NT2/D1 (cell line): ENCODE results near the gene PLXNA4.

Source experiments
- DNase-seq: peaks from one replicate; pipeline ENCODE4 v3.0.0-alpha.2; 2011; ENCODE audit warnings: low read depth, low spot score
- H3K27me3 ChIP-seq: 2 replicates; pipeline ENCODE4 v1.6.0; 2011; ENCODE audit warnings: mild to moderate bottlenecking; ENCODE audit not compliant: insufficient read length, insufficient read depth
- H3K36me3 ChIP-seq: 2 replicates; pipeline ENCODE4 v1.6.1; 2011; ENCODE audit warnings: mild to moderate bottlenecking, low read length, mixed read lengths; ENCODE audit not compliant: insufficient read depth, insufficient read length
- H3K4me1 ChIP-seq: 2 replicates; pipeline ENCODE4 v1.5.1; 2011; ENCODE audit not compliant: insufficient read depth, insufficient read length
- H3K4me3 ChIP-seq: 2 replicates; pipeline ENCODE4 v1.5.1; 2011; ENCODE audit warnings: low read depth; ENCODE audit not compliant: insufficient read length
- H3K9ac ChIP-seq: 2 replicates; pipeline ENCODE4 v1.6.0; 2011; ENCODE audit warnings: low read depth; ENCODE audit not compliant: insufficient read length
- H3K9me3 ChIP-seq: 2 replicates; pipeline ENCODE4 v1.5.1; 2011; ENCODE audit warnings: mild to moderate bottlenecking, low read length; ENCODE audit not compliant: insufficient read depth
- SUZ12 ChIP-seq: IDR thresholded peaks from 2 replicates; pipeline ENCODE4 v1.6.1; 2011; ENCODE audit not compliant: insufficient read length, insufficient read depth; ENCODE audit errors: extremely low read depth
- YY1 ChIP-seq: IDR thresholded peaks from 2 replicates; pipeline ENCODE4 v1.6.1; 2011; ENCODE audit not compliant: insufficient read length, insufficient read depth
- ZNF274 ChIP-seq: IDR thresholded peaks from 2 replicates; pipeline ENCODE4 v1.6.1; 2011; ENCODE audit warnings: mild to moderate bottlenecking, low read depth, low read length

The PLXNA4 gene

GRCh38 chr7:132292803-132293202 is 283.5 kb downstream of the PLXNA4 start:
- no peak overlapping the region for H3K9ac ChIP-seq
- H3K4me1 ChIP-seq: peaks cover 3% of the 10 kb centered on the region
- TF ChIP-seq SUZ12: no peak
- no peak for TF ChIP-seq YY1
- no peak for TF ChIP-seq ZNF274
- no peaks in the 10 kb centered on the region for H3K36me3 ChIP-seq
- no peak for DNase-seq
- H3K9me3 ChIP-seq: no peaks in the 10 kb centered on the region
- H3K27me3 ChIP-seq: no peaks in the 10 kb centered on the region
- H3K4me3 ChIP-seq: no peak overlapping the region

GRCh38 chr7:132291481-132291880 is 284.8 kb downstream of the PLXNA4 start:
- H3K4me1 ChIP-seq: no peaks in the 10 kb centered on the region
- TF ChIP-seq SUZ12: no peak
- TF ChIP-seq YY1: no peak
- no peak for TF ChIP-seq ZNF274
- H3K9ac ChIP-seq: no peak overlapping the region
- no peaks in the 10 kb centered on the region for H3K9me3 ChIP-seq
- DNase-seq: no peak
- no peaks in the 10 kb centered on the region for H3K36me3 ChIP-seq
- no peaks in the 10 kb centered on the region for H3K27me3 ChIP-seq
- H3K4me3 ChIP-seq: no peak overlapping the region

GRCh38 chr7:132290021-132290420 is 286.2 kb downstream of the PLXNA4 start:
- Histone ChIP-seq H3K9ac (no peak overlapping the region), H3K4me1 (no peaks in the 10 kb centered on the region), H3K9me3 (no peaks in the 10 kb centered on the region), H3K4me3 (no peak overlapping the region), H3K27me3 (no peaks in the 10 kb centered on the region), H3K36me3 (no peaks in the 10 kb centered on the region)
- no peak for TF ChIP-seq ZNF274
- no peak for TF ChIP-seq YY1
- TF ChIP-seq SUZ12: no peak
- DNase-seq: no peak

GRCh38 chr7:132286836-132287235 is 289.4 kb downstream of the PLXNA4 start:
- Histone ChIP-seq H3K9ac (no peak overlapping the region), H3K4me1 (no peaks in the 10 kb centered on the region), H3K36me3 (no peaks in the 10 kb centered on the region), H3K9me3 (no peaks in the 10 kb centered on the region), H3K4me3 (no peak overlapping the region), H3K27me3 (no peaks in the 10 kb centered on the region)
- TF ChIP-seq SUZ12: no peak
- DNase-seq: no peak

GRCh38 chr7:132280335-132280734 is 295.9 kb downstream of the PLXNA4 start:
- no peaks in the 10 kb centered on the region for H3K36me3 ChIP-seq
- no peak overlapping the region for H3K4me3 ChIP-seq
- no peak overlapping the region for H3K9ac ChIP-seq

GRCh38 chr7:132279718-132280117 is 296.6 kb downstream of the PLXNA4 start:
- Histone ChIP-seq H3K36me3 (no peaks in the 10 kb centered on the region), H3K4me1 (peaks cover 4% of the 10 kb centered on the region), H3K9me3 (no peaks in the 10 kb centered on the region), H3K4me3 (no peak overlapping the region), H3K9ac (no peak overlapping the region), H3K27me3 (no peaks in the 10 kb centered on the region)
- no peak for DNase-seq
- TF ChIP-seq SUZ12: no peak
- no peak for TF ChIP-seq YY1
- TF ChIP-seq ZNF274: no peak

More at GRCh38 chr7:132280335-132280734, 295.9 kb downstream of the PLXNA4 start:
- no peak for TF ChIP-seq YY1
- no peak for TF ChIP-seq SUZ12
- TF ChIP-seq ZNF274: no peak
- Histone ChIP-seq H3K9me3 (no peaks in the 10 kb centered on the region), H3K27me3 (no peaks in the 10 kb centered on the region), H3K4me1 (peaks cover 4% of the 10 kb centered on the region)
- no peak for DNase-seq

- Histone ChIP-seq H3K9me3 (no peaks in the 10 kb centered on the region), H3K4me1 (peaks cover 4% of the 10 kb centered on the region), H3K27me3 (no peaks in the 10 kb centered on the region), H3K4me3 (no peak overlapping the region), H3K9ac (no peak overlapping the region), H3K36me3 (no peaks in the 10 kb centered on the region)
- no peak for DNase-seq
- TF ChIP-seq ZNF274 (no peak), SUZ12 (no peak), YY1 (no peak)
Measured at GRCh38 chr7:132276976-132277725, 299.1 kb downstream of the PLXNA4 start.

- peaks cover 4% of the 10 kb centered on the region for H3K4me1 ChIP-seq
- H3K27me3 ChIP-seq: no peaks in the 10 kb centered on the region
- no peak overlapping the region for H3K9ac ChIP-seq
- TF ChIP-seq SUZ12: no peak
- TF ChIP-seq ZNF274: no peak
- TF ChIP-seq YY1: no peak
- no peaks in the 10 kb centered on the region for H3K9me3 ChIP-seq
- no peak overlapping the region for H3K4me3 ChIP-seq
- DNase-seq: no peak
- H3K36me3 ChIP-seq: no peaks in the 10 kb centered on the region
Measured at GRCh38 chr7:132276234-132276630, 300.0 kb downstream of the PLXNA4 start.
